Heart left ventricle (tissue), 16 donors: ENCODE measurements around the gene TNS4. TPM values are rescaled to one million over a fixed set of nuclear protein-coding genes. Genes with fewer than 3 reads are reported as not detected.

ENCODE experiments used
- ATAC-seq, 4 donors: fragments of 200-7000 bp; cut with Tn5 transposase; one replicate each; pipeline ENCODE4 v1.9.1; 2020 to 2022; ENCODE audit warnings: moderate library complexity in 4 of 4, mild to moderate bottlenecking in 3 of 4, moderate number of reproducible peaks in 1 of 4
- DNase-seq, 5 donors: peaks; one replicate each; pipeline ENCODE4 v3.0.0-alpha.2; 2020
- H3K27ac ChIP-seq, 12 donors: fragments of 200-600 bp; sonication (generic) in 4 of 12; one replicate each; pipeline versions ENCODE4 v1.5.0 to v1.8.0; 2016 to 2022; ENCODE audit warnings: mild to moderate bottlenecking in 2 of 12
- H3K27me3 ChIP-seq, 9 donors: fragments of 200-600 bp; sonication (generic) in 2 of 9; one replicate each; pipeline versions ENCODE4 v1.5.1 to v1.8.0; 2016 to 2022; ENCODE audit warnings: mild to moderate bottlenecking in 3 of 9
- H3K36me3 ChIP-seq, 9 donors: fragments of 200-600 bp; sonication (generic) in 2 of 9; one replicate each; pipeline versions ENCODE4 v1.5.0 to v1.8.0; 2018 to 2022; ENCODE audit warnings: mild to moderate bottlenecking in 2 of 9
- H3K4me1 ChIP-seq, 12 donors: fragments of 200-600 bp; sonication (generic) in 4 of 12; one replicate each; pipeline versions ENCODE4 v1.5.0 to v1.8.0; 2016 to 2022; ENCODE audit warnings: mild to moderate bottlenecking in 3 of 12
- H3K4me3 ChIP-seq, 12 donors: fragments of 200-600 bp; sonication (generic) in 4 of 12; one replicate each; pipeline versions ENCODE4 v1.5.0 to v1.8.0; 2017 to 2022; ENCODE audit warnings: mild to moderate bottlenecking in 9 of 12, moderate library complexity in 4 of 12
- H3K9me3 ChIP-seq, 12 donors: fragments of 200-600 bp; sonication (generic) in 4 of 12; one replicate each; pipeline versions ENCODE4 v1.5.0 to v1.8.0; 2016 to 2022; ENCODE audit warnings: mild to moderate bottlenecking in 1 of 12
- CTCF ChIP-seq, 12 donors: fragments of 200-600 bp; sonication (generic) in 4 of 12; IDR thresholded peaks; one replicate each; pipeline versions ENCODE4 v1.5.0 to v1.8.0; 2018 to 2022; ENCODE audit warnings: antibody characterized with exemption in 12 of 12, mild to moderate bottlenecking in 5 of 12
- POLR2A ChIP-seq, 2 donors: fragments of 450-650 bp; IDR thresholded peaks; one replicate each; pipeline ENCODE4 v1.6.1; 2017; ENCODE audit warnings: antibody characterized with exemption in 2 of 2, mild to moderate bottlenecking in 2 of 2, moderate library complexity in 2 of 2
- WGBS, 4 donors: extraction: QIAGEN DNeasy Blood & Tissue Kit in 2 of 4; methylation state at CpG; one replicate each; pipeline versions ENCODE4 v1.1.5 to v1.1.7; 2013 to 2018; 5-methylcytosine and 5-hydroxymethylcytosine counted together
- intact Hi-C, 10 donors: fragments of 100-400 bp; cut with DNase I; formaldehyde crosslinking; loops; one replicate each; pipeline versions ENCODE4 v1.11.1 to v1.14.2; 2022
- long read RNA-seq, 3 donors: library from polyadenylated mRNA; unstranded; transcript quantifications; one replicate each; pipeline ENCODE4 v2.0.0, GENCODE V29; 2020 to 2021
- polyA plus RNA-seq, 2 donors: library from polyadenylated mRNA; stranded (reverse); fragments of 200-250 nt; gene quantifications; one replicate each; pipeline ENCODE4 v1.2.3, GENCODE V29; 2013
- total RNA-seq, 9 donors: library from RNA; depleted of rRNA in 2 of 9; stranded (reverse); fragments of >200 nt in 2 of 9; fragmentation: NEBNext Ultra II Directional in 3 of 9; extraction: Animal tissue kit (Norgen Biotek cat#: 25700) in 3 of 9; gene quantifications; one replicate each; pipeline versions ENCODE4 v1.1.0 to v1.2.4, GENCODE V29; 2016 to 2023
- donor health status: ischemic (EF 13 %, LVEDD 7.1; RV severe dilation, severe dysfunction).
- donor health status: healthy with polysubstance abuse.
- donor health status: DM: no; HTN: yes; CAD: no.
- donor health status: DM: no; HTN: no; CAD: no.
- donor health status: ischemic (EF 25% LVEDD 6.9; RV normal size, moderate dysfunction).
- donor health status: ischemic (EF 25% LVEDD 5.7; RV mildly dilated, moderate dysfunction).
- donor health status: healthy.
- donor health status: DM: yes; HTN: yes; CAD: no.
- donor health status: ischemic (EF 35%, LVEDD 5.7; RV mildly dilated, moderate dysfunction).
- donor health status: nonischemic (EF 11% LVEDD 7.7; RV severe dilation, severe dysfunction).
- donor health status: DM: yes; HTN: yes; CAD: no.
- donor health status: PGD.
- donor health status: ischemic (EF 29% LVEDD 5.4; RV normal size, mild dysfunction).
- donor health status: nonischemic (EF 23%, LVEDD 6.1; RV moderate dilation, normal function).

Gene TNS4
- total RNA-seq (under 1 TPM in 2 of 9 donors, not detected in 7; 0.16 to 0.91 TPM), polyA plus RNA-seq (not detected)
- long read RNA-seq, donor 1: 0 reads
- long read RNA-seq, donor 2: 0 reads
- long read RNA-seq, donor 3: 0 reads

GRCh38 chr17:40501499-40501911, at the start of gene TNS4:
Gene TNS4 (minus strand): TSS chr17:40501623. CDS start chr17:40496425, 5,198 bp downstream.
- intact Hi-C loops: no loop called here
- Histone ChIP-seq H3K4me1 (peaks cover 3 to 19% (median 13%) of the 10 kb centered on the region in 12 donors), H3K9me3 (peaks cover 0 to 10% (median 0%) of the 10 kb centered on the region in 12 donors), H3K36me3 (no peaks in the 10 kb centered on the region), H3K27me3 (no peaks in the 10 kb centered on the region), H3K27ac (peak within 1 kb of the TSS in 1 of 12 donors; percentile 76), H3K4me3 (no peak within 1 kb of the TSS)
- TF ChIP-seq POLR2A (IDR thresholded peaks at IDR 0.05) (no peak), CTCF (IDR thresholded peaks at IDR 0.05) (no peak)
- ATAC-seq (no peak), DNase-seq (peak in 2 of 5 donors; percentile 12 to 51)
- WGBS, 4 donors: 90 to 100% (median 93%) methylated on average over 4 to 7 of the region's 7 CpGs

- WGBS, 4 donors: 40 to 67% (median 58%) methylated on average over 8 of the region's 8 CpGs
- intact Hi-C loops: no loop called here
- H3K4me1 ChIP-seq: peaks cover 13 to 81% (median 57%) of the 10 kb centered on the region in 12 donors
- H3K36me3 ChIP-seq: no peaks in the 10 kb centered on the region
- H3K27ac ChIP-seq: peak overlapping the region; percentile 22 to 95 (median 86)
- H3K4me3 ChIP-seq: no peak overlapping the region
- no peaks in the 10 kb centered on the region for H3K9me3 ChIP-seq
- peak; percentile 30 to 66 (median 41) for ATAC-seq
- TF ChIP-seq CTCF (IDR thresholded peaks at IDR 0.05) (no peak), POLR2A (IDR thresholded peaks at IDR 0.05) (no peak)
- peak in 4 of 5 donors; percentile 50 to 86 (median 76) for DNase-seq
- H3K27me3 ChIP-seq: no peaks in the 10 kb centered on the region
Observed at GRCh38 chr17:40550608-40551007, 49.2 kb upstream of the TNS4 start.

GRCh38 chr17:40548982-40549685, 47.7 kb upstream of the TNS4 start:
- Histone ChIP-seq H3K4me1 (peaks cover 9 to 67% (median 49%) of the 10 kb centered on the region in 12 donors), H3K9me3 (no peaks in the 10 kb centered on the region), H3K27me3 (no peaks in the 10 kb centered on the region), H3K4me3 (no peak overlapping the region), H3K36me3 (no peaks in the 10 kb centered on the region), H3K27ac (peak overlapping the region; percentile 22 to 95 (median 77))
- peak in 2 of 4 donors; percentile 4 to 25 for ATAC-seq
- intact Hi-C loops: no loop called here
- no peak for TF ChIP-seq POLR2A (IDR thresholded peaks at IDR 0.05)
- no peak for TF ChIP-seq CTCF (IDR thresholded peaks at IDR 0.05)
- DNase-seq: peak in 1 of 5 donors; percentile 17
- 62 to 72% (median 69%) methylated on average over 9 of the region's 9 CpGs for WGBS, 4 donors

GRCh38 chr17:40548491-40548981, 47.1 kb upstream of the TNS4 start:
- no peaks in the 10 kb centered on the region for H3K36me3 ChIP-seq
- no peaks in the 10 kb centered on the region for H3K27me3 ChIP-seq
- H3K4me3 ChIP-seq: no peak overlapping the region
- DNase-seq (peak in 1 of 5 donors; percentile 5), ATAC-seq (no peak)
- 94 to 98% (median 95%) methylated on average over 9 of the region's 9 CpGs for WGBS, 4 donors
- intact Hi-C loops: no loop called here
- H3K4me1 ChIP-seq: peaks cover 9 to 64% (median 48%) of the 10 kb centered on the region in 12 donors
- no peaks in the 10 kb centered on the region for H3K9me3 ChIP-seq
- no peak for TF ChIP-seq CTCF (IDR thresholded peaks at IDR 0.05)
- no peak for TF ChIP-seq POLR2A (IDR thresholded peaks at IDR 0.05)
- peak overlapping the region in 11 of 12 donors; percentile 53 to 95 (median 79) for H3K27ac ChIP-seq
